ENCODE results near the gene SLC16A5.
"Not testable (repeated sequence)": the region's sequence is repeated elsewhere in the genome, so short reads cannot be mapped to it uniquely, and the experiment has no call there.

GRCh38 chr17:75071478-75072271, 16.1 kb upstream of the SLC16A5 start:
- TF ChIP-seq, protein P1, sequence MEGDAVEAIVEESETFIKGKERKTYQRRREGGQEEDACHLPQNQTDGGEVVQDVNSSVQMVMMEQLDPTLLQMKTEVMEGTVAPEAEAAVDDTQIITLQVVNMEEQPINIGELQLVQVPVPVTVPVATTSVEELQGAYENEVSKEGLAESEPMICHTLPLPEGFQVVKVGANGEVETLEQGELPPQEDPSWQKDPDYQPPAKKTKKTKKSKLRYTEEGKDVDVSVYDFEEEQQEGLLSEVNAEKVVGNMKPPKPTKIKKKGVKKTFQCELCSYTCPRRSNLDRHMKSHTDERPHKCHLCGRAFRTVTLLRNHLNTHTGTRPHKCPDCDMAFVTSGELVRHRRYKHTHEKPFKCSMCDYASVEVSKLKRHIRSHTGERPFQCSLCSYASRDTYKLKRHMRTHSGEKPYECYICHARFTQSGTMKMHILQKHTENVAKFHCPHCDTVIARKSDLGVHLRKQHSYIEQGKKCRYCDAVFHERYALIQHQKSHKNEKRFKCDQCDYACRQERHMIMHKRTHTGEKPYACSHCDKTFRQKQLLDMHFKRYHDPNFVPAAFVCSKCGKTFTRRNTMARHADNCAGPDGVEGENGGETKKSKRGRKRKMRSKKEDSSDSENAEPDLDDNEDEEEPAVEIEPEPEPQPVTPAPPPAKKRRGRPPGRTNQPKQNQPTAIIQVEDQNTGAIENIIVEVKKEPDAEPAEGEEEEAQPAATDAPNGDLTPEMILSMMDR (IDR thresholded peaks at IDR 0.05; ENCODE audit: poor library complexity, severe bottlenecking) = not testable (repeated sequence)
- TF ChIP-seq, protein P2, sequence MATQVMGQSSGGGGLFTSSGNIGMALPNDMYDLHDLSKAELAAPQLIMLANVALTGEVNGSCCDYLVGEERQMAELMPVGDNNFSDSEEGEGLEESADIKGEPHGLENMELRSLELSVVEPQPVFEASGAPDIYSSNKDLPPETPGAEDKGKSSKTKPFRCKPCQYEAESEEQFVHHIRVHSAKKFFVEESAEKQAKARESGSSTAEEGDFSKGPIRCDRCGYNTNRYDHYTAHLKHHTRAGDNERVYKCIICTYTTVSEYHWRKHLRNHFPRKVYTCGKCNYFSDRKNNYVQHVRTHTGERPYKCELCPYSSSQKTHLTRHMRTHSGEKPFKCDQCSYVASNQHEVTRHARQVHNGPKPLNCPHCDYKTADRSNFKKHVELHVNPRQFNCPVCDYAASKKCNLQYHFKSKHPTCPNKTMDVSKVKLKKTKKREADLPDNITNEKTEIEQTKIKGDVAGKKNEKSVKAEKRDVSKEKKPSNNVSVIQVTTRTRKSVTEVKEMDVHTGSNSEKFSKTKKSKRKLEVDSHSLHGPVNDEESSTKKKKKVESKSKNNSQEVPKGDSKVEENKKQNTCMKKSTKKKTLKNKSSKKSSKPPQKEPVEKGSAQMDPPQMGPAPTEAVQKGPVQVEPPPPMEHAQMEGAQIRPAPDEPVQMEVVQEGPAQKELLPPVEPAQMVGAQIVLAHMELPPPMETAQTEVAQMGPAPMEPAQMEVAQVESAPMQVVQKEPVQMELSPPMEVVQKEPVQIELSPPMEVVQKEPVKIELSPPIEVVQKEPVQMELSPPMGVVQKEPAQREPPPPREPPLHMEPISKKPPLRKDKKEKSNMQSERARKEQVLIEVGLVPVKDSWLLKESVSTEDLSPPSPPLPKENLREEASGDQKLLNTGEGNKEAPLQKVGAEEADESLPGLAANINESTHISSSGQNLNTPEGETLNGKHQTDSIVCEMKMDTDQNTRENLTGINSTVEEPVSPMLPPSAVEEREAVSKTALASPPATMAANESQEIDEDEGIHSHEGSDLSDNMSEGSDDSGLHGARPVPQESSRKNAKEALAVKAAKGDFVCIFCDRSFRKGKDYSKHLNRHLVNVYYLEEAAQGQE (IDR thresholded peaks at IDR 0.05; ENCODE audit: borderline replicate concordance) = not testable (repeated sequence)
- TF ChIP-seq MXI1 (conservative IDR thresholded peaks at IDR 0.05; ENCODE audit: poor library complexity, severe bottlenecking); EZH2 (IDR thresholded peaks at IDR 0.05; ENCODE audit: borderline replicate concordance, insufficient read depth, low read length, poor library complexity, severe bottlenecking); EP300 (conservative IDR thresholded peaks at IDR 0.05; ENCODE audit: poor library complexity, severe bottlenecking); SMC3 (conservative IDR thresholded peaks at IDR 0.05; ENCODE audit: poor library complexity): not testable (repeated sequence)
